ENCODE results near the gene GYG1. TPM values are rescaled to one million over a fixed set of nuclear protein-coding genes. Genes with fewer than 3 reads are reported as not detected.
A peak's percentile ranks its signal among the peaks of the same experiment; 100 is the strongest.

GYG1 gene
- total and polyA plus RNA-seq, 2 of the 4 experiments (the other 2 are of a cell fraction), result 48.4 to 90.3 TPM

DNA sequence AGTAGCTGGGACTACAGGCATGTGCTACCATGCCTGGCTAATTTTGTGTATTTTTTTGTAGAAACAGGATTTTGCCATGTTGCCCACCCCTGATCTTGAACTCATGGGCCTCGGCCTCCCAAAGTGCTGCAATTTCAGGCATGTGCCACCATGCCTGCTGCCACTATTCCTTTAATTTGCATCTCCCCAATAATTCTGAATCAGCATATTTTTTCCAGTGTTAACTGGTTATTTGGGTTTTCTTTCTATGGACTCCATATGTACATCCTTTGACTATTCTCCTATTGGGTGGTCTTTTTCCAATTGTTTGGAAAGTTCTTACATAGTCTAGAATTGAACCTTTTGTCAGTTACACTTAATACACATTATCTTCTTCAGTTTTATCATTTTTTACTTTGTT is 66.9 kb downstream of the GYG1 start:
- no peak overlapping the region for H3K18ac ChIP-seq (ENCODE audit: low read depth, low read length)
- ChIA-PET POLR2A (ENCODE audit: unreplicated experiment) (no interaction called here), CTCF (interaction anchor here (0.6 kb wide), 1 partner anchor 9 kb away, joined by 3 read pairs; no protein-coding TSS in a partner anchor)
- H3K56ac ChIP-seq (ENCODE audit: extremely low read depth, insufficient read depth, low read length), result no peak overlapping the region
- no peak overlapping the region for H2BK5ac ChIP-seq (ENCODE audit: low read depth, low read length, poor library complexity, severe bottlenecking)
- H4K91ac ChIP-seq (ENCODE audit: insufficient read depth, low read depth, low read length), result no peak overlapping the region
- no peak overlapping the region for H2AK5ac ChIP-seq (ENCODE audit: low read depth, low read length)
- DNase-seq (no peak), ATAC-seq (ENCODE audit: low read depth) (no peak)
- no peak overlapping the region for H3K4me2 ChIP-seq (ENCODE audit: low read depth, low read length)
- no peak overlapping the region for H2BK120ac ChIP-seq (ENCODE audit: low read depth, low read length)
- in situ Hi-C loops (cut with MboI; ENCODE audit: low sequenced_read_pairs), result no loop called here
- no peak for TF ChIP-seq POLR2A (IDR thresholded peaks at IDR 0.05; ENCODE audit: low read depth, low read length)
- TF ChIP-seq MAFK (IDR thresholded peaks at IDR 0.05; ENCODE audit: low read depth, low read length), result peak; percentile 75
- H4K5ac ChIP-seq (ENCODE audit: low read depth, low read length), result no peak overlapping the region
- no peaks in the 10 kb centered on the region for H4K20me1 ChIP-seq (ENCODE audit: insufficient read depth, low read length)
- no peak overlapping the region for H2BK20ac ChIP-seq (ENCODE audit: low read depth, low read length)
- H2AK9ac ChIP-seq (replicated peaks; ENCODE audit: low read depth, low read length, poor library complexity), result no peak overlapping the region
- no peak overlapping the region for H2BK15ac ChIP-seq (ENCODE audit: low read depth, low read length)
- H3K14ac ChIP-seq (replicated peaks; ENCODE audit: low read depth, low read length), result no peak overlapping the region
- no peak overlapping the region for H3K27ac ChIP-seq (ENCODE audit: insufficient read depth, low read length)
- no peaks in the 10 kb centered on the region; the same call in 1 of the 2 replicates for H3K4me1 ChIP-seq (ENCODE audit: control insufficient read depth, insufficient read depth, low read length)
- no CpG with 5 or more reads among the region's 1 CpG for WGBS, 2 experiments (ENCODE audit: extremely low coverage in 2 of 2, insufficient read length in 1 of 2)
- BruUV-seq (replicated peaks), result no TSS peak
- no peak overlapping the region for H2AFZ ChIP-seq (replicated peaks; ENCODE audit: low read length, poor library complexity)
- H3K4ac ChIP-seq (ENCODE audit: low read depth, low read length), result no peak overlapping the region
- intact Hi-C loops (cut with micrococcal nuclease), result no loop called here
- H3K79me1 ChIP-seq (ENCODE audit: low read depth in 1 of 2, low read length in 2 of 2), result 0 out of 4 replicates have a peak, but pooled peaks cover 0 to 2% of the 10 kb centered on the region in 2 experiments
- H3K27me3 ChIP-seq (ENCODE audit: control insufficient read depth, insufficient read depth, low read length), result no peaks in the 10 kb centered on the region
- H4K8ac ChIP-seq (ENCODE audit: low read depth in 2 of 2, low read length in 2 of 2), result no peak overlapping the region
- H3K9me1 ChIP-seq (ENCODE audit: insufficient read depth, low read length), result no peaks in the 10 kb centered on the region; the same call in 1 of the 2 replicates
- H3K9ac ChIP-seq (ENCODE audit: low read depth, low read length), result no peak overlapping the region
- dilution Hi-C loops (cut with HindIII; ENCODE audit: low sequenced_read_pairs, unreplicated experiment), result no loop called here
- H3K36me3 ChIP-seq (ENCODE audit: control insufficient read depth, insufficient read depth, low read length), result peaks cover 16% of the 10 kb centered on the region
- H3K4me3 ChIP-seq (ENCODE audit: insufficient read depth, low read depth, low read length), result no peak overlapping the region
- H3K9me3 ChIP-seq (ENCODE audit: control insufficient read depth, insufficient read depth, low read length), result no peaks in the 10 kb centered on the region
- no peak overlapping the region for H3K23ac ChIP-seq (ENCODE audit: low read depth, low read length)
